OCI-LY7 (cell line): ENCODE results near the gene ARFGAP1. TPM values are rescaled to one million over a fixed set of nuclear protein-coding genes. Genes with fewer than 3 reads are reported as not detected.

Source experiments
- BruUV-seq: library from RNA; stranded (reverse); fragments of 400-500 nt; replicated peaks from 2 replicates; lab custom pipeline; 2021; lab: Mats Ljungman, UMichigan
- CTCF ChIA-PET: fragments of 300-600 bp; sonication (Branson Sonifier 250); formaldehyde crosslinking; loops from one replicate; lab custom pipeline; 2022; ENCODE audit warnings: antibody characterized with exemption; ENCODE audit not compliant: unreplicated experiment; lab: Charles Lee
- POLR2A ChIA-PET: fragments of 300-600 bp; sonication (Branson Sonifier 250); formaldehyde crosslinking; loops from one replicate; lab custom pipeline; 2022; ENCODE audit warnings: antibody characterized with exemption; lab: Charles Lee
- DNase-seq: peaks from one replicate; pipeline ENCODE4 v3.0.0-alpha.2; 2015; ENCODE audit warnings: low spot score
- H2AFZ ChIP-seq: fragments of 200-600 bp; sonication (generic), shearing (Covaris generic); 2 replicates; pipeline ENCODE4 v1.6.1; 2014; ENCODE audit warnings: mild to moderate bottlenecking, antibody characterized with exemption, low read length, moderate library complexity
- H3K27ac ChIP-seq: fragments of 200-600 bp; sonication (generic); 2 replicates; pipeline ENCODE4 v1.5.1; 2014; ENCODE audit warnings: mixed run types, low read depth, mild to moderate bottlenecking, moderate library complexity, low read length, inconsistent platforms; ENCODE audit not compliant: poor library complexity, severe bottlenecking
- H3K36me3 ChIP-seq: fragments of 200-600 bp; sonication (generic); 2 replicates; pipeline ENCODE4 v1.6.1; 2014; ENCODE audit warnings: mild to moderate bottlenecking, antibody characterized with exemption, low read length, moderate library complexity, mixed read lengths; ENCODE audit not compliant: insufficient read depth
- H3K4me1 ChIP-seq: fragments of 200-600 bp; sonication (generic); 2 replicates; pipeline ENCODE4 v1.5.1; 2014; ENCODE audit warnings: mild to moderate bottlenecking, low read length; ENCODE audit not compliant: insufficient read depth, poor library complexity, severe bottlenecking
- H3K4me2 ChIP-seq: fragments of 200-600 bp; sonication (generic); 2 replicates; pipeline ENCODE4 v1.6.1; 2014; ENCODE audit warnings: mild to moderate bottlenecking, low read length
- H3K4me3 ChIP-seq: fragments of 200-600 bp; sonication (generic); 2 replicates; pipeline ENCODE4 v1.5.1; 2014; ENCODE audit warnings: mild to moderate bottlenecking, low read depth, low read length; ENCODE audit not compliant: poor library complexity, severe bottlenecking
- H3K79me2 ChIP-seq: fragments of 200-600 bp; sonication (generic); 2 replicates; pipeline ENCODE4 v1.6.1; 2016; ENCODE audit warnings: low read depth, mild to moderate bottlenecking, low read length, moderate library complexity, mixed read lengths; ENCODE audit not compliant: insufficient read depth
- H3K9me2 ChIP-seq: fragments of 200-600 bp; sonication (generic); 2 replicates; pipeline ENCODE4 v1.6.1; 2016; ENCODE audit warnings: mild to moderate bottlenecking, low read length, mixed read lengths; ENCODE audit not compliant: insufficient read depth
- H3K9me3 ChIP-seq: fragments of 200-600 bp; sonication (generic); 2 replicates; pipeline ENCODE4 v1.6.1; 2014; ENCODE audit warnings: mild to moderate bottlenecking, mixed run types, low read length, mixed read lengths
- H4K20me1 ChIP-seq: fragments of 200-600 bp; sonication (generic); 2 replicates; pipeline ENCODE4 v1.6.1; 2014; ENCODE audit warnings: mild to moderate bottlenecking, antibody characterized with exemption, low read length, moderate library complexity, mixed read lengths; ENCODE audit not compliant: insufficient read depth
- CTCF ChIP-seq: fragments of 200-600 bp; sonication (generic); conservative IDR thresholded peaks from 2 replicates; pipeline ENCODE4 v1.5.1; 2014; ENCODE audit warnings: mild to moderate bottlenecking, antibody characterized with exemption, low read length, moderate library complexity, mixed read lengths
- EZH2phosphoT487 ChIP-seq: fragments of 200-600 bp; sonication (generic); IDR thresholded peaks from 2 replicates; pipeline ENCODE4 v1.6.1; 2018; ENCODE audit warnings: low read depth, borderline replicate concordance, mild to moderate bottlenecking, mixed run types, antibody characterized with exemption, low read length, moderate library complexity, mixed read lengths
- intact Hi-C: fragments of 100-400 bp; cut with micrococcal nuclease; formaldehyde crosslinking; loops from one replicate; pipeline ENCODE4 v1.10.0; 2022; ENCODE audit not compliant: unreplicated experiment
- total RNA-seq, 2 experiments: library from RNA; depleted of rRNA in 1 of 2; stranded (reverse); fragments of >200 nt in 1 of 2; shearing (Covaris generic) in 1 of 2; gene quantifications; 2 replicates each; pipeline ENCODE4 v1.2.3, GENCODE V29; 2014 to 2022

ARFGAP1 gene
- total RNA-seq, 2 experiments from 2014 or later = 57.9 to 105 TPM

- BruUV-seq = no TSS peak
- DNase-seq = no peak
- Histone ChIP-seq H3K79me2 (no peaks in the 10 kb centered on the region), H3K9me3 (no peaks in the 10 kb centered on the region), H3K9me2 (no peaks in the 10 kb centered on the region), H3K4me2 (no peak overlapping the region), H3K4me3 (no peak overlapping the region), H4K20me1 (no peaks in the 10 kb centered on the region), H2AFZ (no peak overlapping the region), H3K36me3 (peaks cover 29% of the 10 kb centered on the region; the same call in 1 of the 2 replicates), H3K27ac (no peak overlapping the region), H3K4me1 (no peaks in the 10 kb centered on the region)
- TF ChIP-seq EZH2phosphoT487 = no peak
- no peak for TF ChIP-seq CTCF
- CTCF ChIA-PET = no interaction called here
- POLR2A ChIA-PET = interaction anchor here (1.5 kb wide), 1 partner anchor 60 kb away, joined by 3 read pairs; no protein-coding TSS in a partner anchor
- intact Hi-C loops = no loop called here
Observed at GRCh38 chr20:63284083-63284440, 11.4 kb downstream of the ARFGAP1 start.

- POLR2A ChIA-PET = interaction anchor here (1.5 kb wide), 1 partner anchor 60 kb away, joined by 3 read pairs; no protein-coding TSS in a partner anchor
- DNase-seq = no peak
- BruUV-seq = no TSS peak
- no peak overlapping the region for H3K4me2 ChIP-seq
- intact Hi-C loops = no loop called here
- no peak overlapping the region for H3K4me3 ChIP-seq
- no peak overlapping the region for H2AFZ ChIP-seq
- H3K9me3 ChIP-seq = no peaks in the 10 kb centered on the region
- H4K20me1 ChIP-seq = no peaks in the 10 kb centered on the region
- no peaks in the 10 kb centered on the region for H3K79me2 ChIP-seq
- H3K27ac ChIP-seq = no peak overlapping the region
- H3K4me1 ChIP-seq = no peaks in the 10 kb centered on the region
- peaks cover 25% of the 10 kb centered on the region; the same call in 1 of the 2 replicates for H3K36me3 ChIP-seq
- H3K9me2 ChIP-seq = no peaks in the 10 kb centered on the region
- CTCF ChIA-PET = no interaction called here
- TF ChIP-seq EZH2phosphoT487 (no peak), CTCF (no peak)
Observed at GRCh38 chr20:63284544-63284949, 11.9 kb downstream of the ARFGAP1 start.

GRCh38 chr20:63284981-63285524 is 12.4 kb downstream of the ARFGAP1 start:
- Histone ChIP-seq H2AFZ (no peak overlapping the region), H3K4me2 (no peak overlapping the region), H3K4me1 (no peaks in the 10 kb centered on the region), H3K79me2 (no peaks in the 10 kb centered on the region), H3K27ac (no peak overlapping the region), H3K9me2 (no peaks in the 10 kb centered on the region), H3K36me3 (peaks cover 19% of the 10 kb centered on the region; the same call in 1 of the 2 replicates), H3K4me3 (no peak overlapping the region), H4K20me1 (no peaks in the 10 kb centered on the region), H3K9me3 (no peaks in the 10 kb centered on the region)
- no TSS peak for BruUV-seq
- intact Hi-C loops = no loop called here
- TF ChIP-seq CTCF (no peak), EZH2phosphoT487 (no peak)
- ChIA-PET POLR2A (interaction anchor here (1.5 kb wide), 1 partner anchor 61 kb away, joined by 3 read pairs; no protein-coding TSS in a partner anchor), CTCF (no interaction called here)
- no peak for DNase-seq
